H1 (cell line): ENCODE results near the gene BIK. TPM values are rescaled to one million over a fixed set of nuclear protein-coding genes. Genes with fewer than 3 reads are reported as not detected.

ENCODE experiments used
- CTCF ChIA-PET: fragments of 300-600 bp; sonication (Branson Sonifier 250); formaldehyde crosslinking; loops from one replicate; lab custom pipeline; 2021; ENCODE audit not compliant: partially characterized antibody; lab: Charles Lee
- POLR2A ChIA-PET: fragments of 300-600 bp; sonication (Branson Sonifier 250); formaldehyde crosslinking; loops from one replicate; lab custom pipeline; 2021; ENCODE audit warnings: inconsistent platforms; ENCODE audit not compliant: partially characterized antibody; lab: Charles Lee
- DNase-seq, 2 experiments: peaks; one replicate each; pipeline versions ENCODE4 v3.0.0 to v3.0.0-alpha.2; 2010 to 2022; ENCODE audit warnings: low spot score in 2 of 2, low read depth in 1 of 2, mixed read lengths in 1 of 2
- FAIRE-seq: peaks from 2 replicates; lab custom pipeline; 2011; peaks lifted over from hg19 to GRCh38; lab: Jason Lieb, UNC
- H2AFZ ChIP-seq: 2 replicates; pipeline ENCODE4 v1.8.1; 2012; ENCODE audit warnings: low read length, inconsistent platforms
- H2AK5ac ChIP-seq: 2 replicates; pipeline ENCODE4 v1.6.1; 2013; ENCODE audit warnings: low read depth, low read length
- H2BK120ac ChIP-seq: replicated peaks from 2 replicates; pipeline ENCODE3; 2013; ENCODE audit warnings: low read depth, low read length, inconsistent platforms
- H2BK12ac ChIP-seq: 2 replicates; pipeline ENCODE4 v1.6.1; 2013; ENCODE audit warnings: low read depth, low read length
- H2BK15ac ChIP-seq: 2 replicates; pipeline ENCODE4 v1.6.1; 2013; ENCODE audit warnings: low read length
- H2BK20ac ChIP-seq: 2 replicates; pipeline ENCODE4 v1.6.1; 2013; ENCODE audit warnings: low read length
- H2BK5ac ChIP-seq: 2 replicates; pipeline ENCODE4 v1.6.1; 2013; ENCODE audit warnings: low read depth, low read length
- H3K14ac ChIP-seq: 2 replicates; pipeline ENCODE4 v1.6.1; 2013; ENCODE audit warnings: inconsistent platforms; ENCODE audit not compliant: insufficient read length
- H3K18ac ChIP-seq: 2 replicates; pipeline ENCODE4 v1.6.1; 2013; ENCODE audit warnings: low read length; ENCODE audit errors: extremely low read depth
- H3K23ac ChIP-seq: 2 replicates; pipeline ENCODE4 v1.6.1; 2013; ENCODE audit warnings: inconsistent platforms; ENCODE audit not compliant: insufficient read length
- H3K23me2 ChIP-seq: 2 replicates; pipeline ENCODE4 v1.6.1; 2013; ENCODE audit warnings: low read depth, low read length
- H3K27ac ChIP-seq: 2 replicates; pipeline ENCODE4 v1.6.1; 2011; ENCODE audit warnings: low read depth, low read length, inconsistent platforms
- H3K27me3 ChIP-seq, 4 experiments: replicated peaks in 1 of 4; 1 replicate in 1 of 4; 2 replicates in 3 of 4; pipeline versions ENCODE4 v1.6.1 to v1.8.1; 2011 to 2013; ENCODE audit warnings: low read length in 3 of 4, mild to moderate bottlenecking in 3 of 4, inconsistent platforms in 2 of 4, mixed read lengths in 2 of 4, moderate library complexity in 1 of 4; ENCODE audit not compliant: control insufficient read depth in 3 of 4, insufficient read depth in 3 of 4; ENCODE audit errors: extremely low read depth in 1 of 4
- H3K36me3 ChIP-seq, 4 experiments: 2 replicates each; pipeline versions ENCODE4 v1.6.1 to v1.8.1; 2011 to 2013; ENCODE audit warnings: mild to moderate bottlenecking in 4 of 4, low read length in 3 of 4, moderate library complexity in 2 of 4, control low read depth in 1 of 4, inconsistent platforms in 1 of 4; ENCODE audit not compliant: insufficient read depth in 4 of 4, control insufficient read depth in 2 of 4
- H3K4ac ChIP-seq: replicated peaks from 2 replicates; pipeline ENCODE3; 2013; ENCODE audit warnings: low read length, low read depth, mixed read lengths, inconsistent platforms; ENCODE audit not compliant: insufficient read length
- H3K4me1 ChIP-seq, 4 experiments: replicated peaks in 1 of 4; 1 replicate in 1 of 4; 2 replicates in 3 of 4; pipeline versions ENCODE4 v1.6.1 to v1.8.1; 2011 to 2013; ENCODE audit warnings: low read length in 3 of 4, inconsistent platforms in 2 of 4, mixed read lengths in 1 of 4; ENCODE audit not compliant: insufficient read depth in 4 of 4, control insufficient read depth in 3 of 4
- H3K4me2 ChIP-seq, 2 experiments: 2 replicates each; pipeline versions ENCODE4 v1.6.1 to v1.8.1; 2011 to 2013; ENCODE audit warnings: low read depth in 2 of 2, low read length in 2 of 2, control low read depth in 1 of 2, inconsistent platforms in 1 of 2, mild to moderate bottlenecking in 1 of 2; ENCODE audit not compliant: insufficient read depth in 1 of 2
- H3K4me3 ChIP-seq, 4 experiments: fragments of 200-600, 300-600 bp in 1 of 4; sonication (generic), shearing (Covaris generic), sonication (Bioruptor Twin) in 1 of 4; 2 replicates each; pipeline versions ENCODE4 v1.5.1 to v1.8.1; 2011 to 2016; ENCODE audit warnings: low read length in 4 of 4, low read depth in 3 of 4, control low read depth in 2 of 4, inconsistent platforms in 2 of 4, mild to moderate bottlenecking in 2 of 4, mixed read lengths in 1 of 4, moderate library complexity in 1 of 4; ENCODE audit not compliant: insufficient read depth in 2 of 4; ENCODE audit errors: extremely low read depth in 1 of 4
- H3K56ac ChIP-seq: replicated peaks from 2 replicates; pipeline ENCODE3; 2013; ENCODE audit warnings: low read depth, mild to moderate bottlenecking, mixed read lengths, low read length, inconsistent platforms; ENCODE audit not compliant: insufficient read length
- H3K79me1 ChIP-seq: 2 replicates; pipeline ENCODE4 v1.6.1; 2013; ENCODE audit warnings: low read depth, low read length, control low read depth
- H3K79me2 ChIP-seq, 2 experiments: 2 replicates each; pipeline versions ENCODE4 v1.6.1 to v1.8.1; 2012 to 2013; ENCODE audit warnings: low read length in 2 of 2, mild to moderate bottlenecking in 2 of 2, inconsistent platforms in 1 of 2; ENCODE audit not compliant: insufficient read depth in 2 of 2, control insufficient read depth in 1 of 2
- H3K9ac ChIP-seq, 4 experiments: replicated peaks in 1 of 4; 1 replicate in 1 of 4; 2 replicates in 3 of 4; pipeline versions ENCODE4 v1.6.1 to v1.8.1; 2011 to 2013; ENCODE audit warnings: low read depth in 3 of 4, low read length in 3 of 4, control low read depth in 2 of 4, mild to moderate bottlenecking in 2 of 4, moderate library complexity in 2 of 4, inconsistent platforms in 1 of 4; ENCODE audit errors: extremely low read depth in 1 of 4
- H3K9me3 ChIP-seq, 2 experiments: 2 replicates each; pipeline versions ENCODE4 v1.6.1 to v1.8.1; 2012 to 2013; ENCODE audit warnings: mild to moderate bottlenecking in 2 of 2, moderate library complexity in 2 of 2, control low read depth in 1 of 2, inconsistent platforms in 1 of 2, low read depth in 1 of 2, low read length in 1 of 2, mixed read lengths in 1 of 2; ENCODE audit not compliant: insufficient read depth in 2 of 2
- H4K20me1 ChIP-seq, 2 experiments: replicated peaks in 1 of 2; 2 replicates each; pipeline versions ENCODE3 to v1.8.1; 2011 to 2013; ENCODE audit warnings: inconsistent platforms in 2 of 2, low read length in 2 of 2, mild to moderate bottlenecking in 1 of 2; ENCODE audit not compliant: insufficient read depth in 2 of 2, control insufficient read depth in 1 of 2
- H4K5ac ChIP-seq: 2 replicates; pipeline ENCODE4 v1.6.1; 2013; ENCODE audit warnings: low read length, low read depth, mixed read lengths, inconsistent platforms; ENCODE audit not compliant: insufficient read length
- H4K8ac ChIP-seq: 2 replicates; pipeline ENCODE4 v1.8.0; 2013; ENCODE audit warnings: mild to moderate bottlenecking, moderate library complexity, low read length, inconsistent platforms; ENCODE audit not compliant: insufficient read depth; ENCODE audit errors: extremely low read depth
- H4K91ac ChIP-seq: replicated peaks from 2 replicates; pipeline ENCODE3; 2013; ENCODE audit warnings: low read length, mixed read lengths, inconsistent platforms; ENCODE audit not compliant: insufficient read length
- CTBP2 ChIP-seq: IDR thresholded peaks from 2 replicates; pipeline ENCODE4 v1.7.0; 2011; ENCODE audit warnings: borderline replicate concordance, mild to moderate bottlenecking, moderate library complexity, mixed read lengths, low read length; ENCODE audit not compliant: insufficient read depth, insufficient read length
- SIRT6 ChIP-seq: IDR thresholded peaks from one replicate; pipeline ENCODE4 v1.7.1; 2012; ENCODE audit warnings: low read length, inconsistent platforms
- SUZ12 ChIP-seq: fragments of 200-600 bp; sonication (generic); IDR thresholded peaks from 2 replicates; pipeline ENCODE4 v1.6.1; 2012; ENCODE audit warnings: mild to moderate bottlenecking, inconsistent platforms, low read length, moderate library complexity, mixed read lengths
- WGBS, 2 experiments: shearing (Covaris generic) in 1 of 2; methylation state at CpG; one replicate each; pipeline versions ENCODE4 v1.1.6 to v1.1.7; 2013 to 2015; ENCODE audit warnings: low lambda C conversion rate in 2 of 2, mixed read lengths in 2 of 2, inconsistent platforms in 1 of 2, low coverage in 1 of 2, missing lambda C conversion rate in 1 of 2; ENCODE audit not compliant: insufficient replicate concordance in 2 of 2, insufficient coverage in 1 of 2, insufficient read length in 1 of 2; ENCODE audit errors: extremely low coverage in 1 of 2, missing lambda C conversion rate in 1 of 2; 5-methylcytosine and 5-hydroxymethylcytosine counted together
- polyA plus RNA-seq, 7 experiments: library from polyadenylated mRNA; depleted of rRNA in 3 of 7; stranded (reverse) in 5 of 7; unstranded in 2 of 7; fragments of >200 nt in 5 of 7; fragments of 200-250 nt in 2 of 7; gene quantifications; 1 replicate in 5 of 7; 2 replicates in 1 of 7; 4 replicates in 1 of 7; pipeline versions ENCODE4 v1.2.1 to v1.2.3, GENCODE V29; 2011 to 2013; ENCODE audit warnings: missing spikeins in 2 of 7, mixed read lengths in 2 of 7
- total RNA-seq: library from RNA; stranded (reverse); fragmentation: NEBNext Ultra II Directional; extraction: Animal tissue kit (Norgen Biotek cat#: 25700); gene quantifications from 2 replicates; pipeline ENCODE4 v1.2.1, GENCODE V29; 2021
- TF ChIP-seq, protein P1 (sequence below): IDR thresholded peaks from 2 replicates; pipeline ENCODE4 v1.6.1; 2011; ENCODE audit warnings: low read depth, mild to moderate bottlenecking, low read length; ENCODE audit not compliant: insufficient read depth

The BIK gene
- total and polyA plus RNA-seq, 2 of the 8 experiments (the other 6 are each of a cell fraction or from before 2014, with no cell fraction given): 3.3 to 5.5 TPM

DNA sequence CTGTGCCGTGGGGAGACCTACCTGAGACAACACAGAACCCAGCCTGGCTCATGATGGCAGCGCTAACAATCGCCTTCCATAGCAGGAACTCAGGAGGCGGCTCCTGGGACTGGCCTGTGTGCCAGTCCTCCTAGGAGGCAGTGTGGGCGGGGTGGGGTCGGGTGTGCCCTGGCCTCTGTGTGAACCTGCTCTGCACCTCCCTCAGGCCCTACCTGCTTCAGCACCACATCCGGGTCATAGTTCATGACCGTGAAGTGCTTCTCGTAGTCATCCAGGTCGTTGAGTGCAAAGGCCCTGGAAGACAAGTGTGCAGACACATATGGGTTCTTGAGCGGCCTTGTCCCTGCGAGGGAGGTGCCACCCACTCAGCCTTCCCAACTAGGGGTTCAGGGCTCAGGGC is 61.1 kb downstream of the BIK start:
- H3K4ac ChIP-seq: no peak overlapping the region
- H3K4me3 ChIP-seq: no peak overlapping the region
- no peaks in the 10 kb centered on the region for H3K23me2 ChIP-seq
- H3K27me3 ChIP-seq: no peaks in the 10 kb centered on the region
- no peak overlapping the region for H2BK20ac ChIP-seq
- peaks cover 7 to 14% of the 10 kb centered on the region in 2 experiments for H4K20me1 ChIP-seq
- no peak overlapping the region for H3K56ac ChIP-seq
- no peak overlapping the region for H3K14ac ChIP-seq
- H4K8ac ChIP-seq: no peak overlapping the region
- no peak overlapping the region for H3K9ac ChIP-seq
- H2BK5ac ChIP-seq: no peak overlapping the region
- H2AK5ac ChIP-seq: no peak overlapping the region
- H3K18ac ChIP-seq: no peak overlapping the region
- H3K4me2 ChIP-seq: no peak overlapping the region
- peaks cover 31 to 65% (median 64%) of the 10 kb centered on the region in 4 experiments for H3K36me3 ChIP-seq
- H2BK120ac ChIP-seq: no peak overlapping the region
- H2AFZ ChIP-seq: no peak overlapping the region
- WGBS, 2 experiments: 89% methylated on average over 12 of the region's 12 CpGs; no CpG with 5 or more reads in 1 of the 2 experiments
- no peaks in the 10 kb centered on the region for H3K9me3 ChIP-seq
- POLR2A ChIA-PET: interaction anchor here (1.7 to 1.9 kb wide), 2 partner anchors 9 to 11 kb away, joined by 4 to 5 read pairs; no protein-coding TSS in a partner anchor
- no peak overlapping the region for H2BK15ac ChIP-seq
- no peak overlapping the region for H4K5ac ChIP-seq
- FAIRE-seq (no peak), DNase-seq (no peak)
- CTCF ChIA-PET: interaction anchor here (0.7 to 1.4 kb wide), 2 partner anchors 12 to 58 kb away, joined by 3 read pairs; no protein-coding TSS in a partner anchor
- no peak overlapping the region for H4K91ac ChIP-seq
- H3K79me2 ChIP-seq: no peaks in the 10 kb centered on the region
- no peaks in the 10 kb centered on the region for H3K4me1 ChIP-seq
- 0 out of 2 replicates have a peak overlapping the region, but pooled peaks have one; percentile 25 for H3K27ac ChIP-seq
- H3K23ac ChIP-seq: no peak overlapping the region
- TF ChIP-seq, protein P1, sequence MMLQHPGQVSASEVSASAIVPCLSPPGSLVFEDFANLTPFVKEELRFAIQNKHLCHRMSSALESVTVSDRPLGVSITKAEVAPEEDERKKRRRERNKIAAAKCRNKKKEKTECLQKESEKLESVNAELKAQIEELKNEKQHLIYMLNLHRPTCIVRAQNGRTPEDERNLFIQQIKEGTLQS: no peak
- TF ChIP-seq SUZ12 (no peak), CTBP2 (no peak), SIRT6 (no peak)
- no peak overlapping the region for H2BK12ac ChIP-seq
- no peaks in the 10 kb centered on the region for H3K79me1 ChIP-seq
